Measurements from ENCODE around the gene GALNT7. TPM values are rescaled to one million over a fixed set of nuclear protein-coding genes. Genes with fewer than 3 reads are reported as not detected.
A peak's percentile ranks its signal among the peaks of the same experiment; 100 is the strongest.

Gene GALNT7
- total RNA-seq, 4 donors from 2014 or later: 8.7 to 22.4 (median 9.7) TPM

DNA sequence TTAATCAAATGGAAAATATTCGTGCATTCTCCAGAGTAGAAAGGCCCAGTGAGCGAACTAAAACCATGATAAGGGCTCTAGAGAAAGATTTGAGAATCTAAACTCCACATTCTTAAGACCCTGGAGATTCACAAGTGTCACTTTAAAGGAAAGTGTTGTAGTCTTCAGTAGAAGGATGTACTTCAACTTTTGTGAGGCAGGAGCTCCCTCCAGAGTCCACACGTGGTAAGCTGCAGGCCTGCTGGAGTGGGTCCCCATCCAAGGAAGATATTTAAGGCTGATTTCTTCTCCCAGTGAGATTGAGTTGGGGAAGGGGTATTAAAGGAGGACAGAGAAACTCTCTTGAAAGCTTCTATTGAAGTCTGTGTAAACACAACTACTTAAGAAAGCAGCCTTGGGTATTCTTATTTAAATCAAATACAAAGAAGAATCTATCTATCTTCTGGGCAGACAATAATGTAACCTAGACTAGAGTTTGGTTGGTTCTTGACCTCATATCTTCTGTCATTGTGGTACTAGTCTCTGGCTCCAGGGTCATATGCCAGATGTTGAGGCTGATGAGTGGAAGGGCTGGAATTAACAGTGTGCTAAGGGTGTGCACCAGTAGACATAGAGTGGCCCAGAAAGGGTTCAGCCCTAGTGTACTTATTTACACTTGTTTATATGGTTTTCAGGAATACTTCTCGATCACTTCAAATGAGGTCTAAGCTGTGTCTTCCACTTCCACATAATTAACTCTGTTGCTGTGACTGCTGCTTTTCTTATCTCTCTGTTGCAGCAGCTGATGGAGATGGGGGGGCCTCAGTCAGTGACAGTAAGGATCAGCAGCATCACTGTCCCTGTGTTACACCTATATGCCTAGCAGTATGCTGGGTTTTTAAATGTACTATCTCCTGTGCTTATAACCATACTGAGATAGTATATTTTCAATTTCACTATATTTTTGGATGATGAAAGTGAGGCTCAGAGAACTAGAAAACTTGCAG lies 89.4 kb downstream of the GALNT7 start:
- Histone ChIP-seq H3K4me1 (no peaks in the 10 kb centered on the region), H3K36me3 (no peaks in the 10 kb centered on the region), H3K27ac (no peak overlapping the region), H3K9me3 (no peaks in the 10 kb centered on the region), H3K27me3 (no peaks in the 10 kb centered on the region), H3K4me3 (no peak overlapping the region)
- WGBS, 2 donors: 39 to 42% methylated on average over 4 of the region's 4 CpGs
- TF ChIP-seq, protein P1, sequence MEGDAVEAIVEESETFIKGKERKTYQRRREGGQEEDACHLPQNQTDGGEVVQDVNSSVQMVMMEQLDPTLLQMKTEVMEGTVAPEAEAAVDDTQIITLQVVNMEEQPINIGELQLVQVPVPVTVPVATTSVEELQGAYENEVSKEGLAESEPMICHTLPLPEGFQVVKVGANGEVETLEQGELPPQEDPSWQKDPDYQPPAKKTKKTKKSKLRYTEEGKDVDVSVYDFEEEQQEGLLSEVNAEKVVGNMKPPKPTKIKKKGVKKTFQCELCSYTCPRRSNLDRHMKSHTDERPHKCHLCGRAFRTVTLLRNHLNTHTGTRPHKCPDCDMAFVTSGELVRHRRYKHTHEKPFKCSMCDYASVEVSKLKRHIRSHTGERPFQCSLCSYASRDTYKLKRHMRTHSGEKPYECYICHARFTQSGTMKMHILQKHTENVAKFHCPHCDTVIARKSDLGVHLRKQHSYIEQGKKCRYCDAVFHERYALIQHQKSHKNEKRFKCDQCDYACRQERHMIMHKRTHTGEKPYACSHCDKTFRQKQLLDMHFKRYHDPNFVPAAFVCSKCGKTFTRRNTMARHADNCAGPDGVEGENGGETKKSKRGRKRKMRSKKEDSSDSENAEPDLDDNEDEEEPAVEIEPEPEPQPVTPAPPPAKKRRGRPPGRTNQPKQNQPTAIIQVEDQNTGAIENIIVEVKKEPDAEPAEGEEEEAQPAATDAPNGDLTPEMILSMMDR (IDR thresholded peaks at IDR 0.05): peak; percentile 54 to 80 (median 69)
- no peak for TF ChIP-seq POLR2A (IDR thresholded peaks at IDR 0.05)
- DNase-seq (ENCODE audit: low spot score in 2 of 2): peak in 1 of 2 donors; percentile 56

DNA sequence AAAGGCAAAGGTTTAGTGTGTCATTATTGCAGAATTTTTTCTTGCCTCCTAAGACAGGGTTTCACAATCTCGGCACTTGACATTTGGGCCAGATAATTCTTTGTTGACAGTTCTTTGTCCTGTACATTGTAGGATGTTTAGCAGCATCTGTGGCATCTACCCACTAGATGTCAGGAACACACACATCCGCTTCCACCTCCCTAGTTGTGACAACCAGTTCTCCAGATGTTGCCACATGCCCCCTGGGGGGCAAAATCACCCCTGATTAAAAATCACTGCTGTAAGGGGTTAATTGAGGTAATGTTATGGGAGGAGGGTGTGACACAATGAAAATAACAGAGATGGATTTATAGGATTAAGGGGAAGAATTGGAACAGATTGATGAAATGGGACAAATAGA lies 90.3 kb downstream of the GALNT7 start:
- H3K4me1 ChIP-seq: peaks cover 0 to under 1% (median 0%) of the 10 kb centered on the region in 4 donors
- H3K4me3 ChIP-seq: no peak overlapping the region
- no peaks in the 10 kb centered on the region for H3K36me3 ChIP-seq
- 86 to 95% methylated on average over 2 of the region's 2 CpGs for WGBS, 2 donors
- H3K27ac ChIP-seq: no peak overlapping the region
- DNase-seq (ENCODE audit: low spot score in 2 of 2): no peak
- no peaks in the 10 kb centered on the region for H3K27me3 ChIP-seq
- TF ChIP-seq EP300 (IDR thresholded peaks at IDR 0.05) (no peak), POLR2A (IDR thresholded peaks at IDR 0.05) (no peak)
- TF ChIP-seq, protein P1 (IDR thresholded peaks at IDR 0.05): no peak
- no peaks in the 10 kb centered on the region for H3K9me3 ChIP-seq

DNA sequence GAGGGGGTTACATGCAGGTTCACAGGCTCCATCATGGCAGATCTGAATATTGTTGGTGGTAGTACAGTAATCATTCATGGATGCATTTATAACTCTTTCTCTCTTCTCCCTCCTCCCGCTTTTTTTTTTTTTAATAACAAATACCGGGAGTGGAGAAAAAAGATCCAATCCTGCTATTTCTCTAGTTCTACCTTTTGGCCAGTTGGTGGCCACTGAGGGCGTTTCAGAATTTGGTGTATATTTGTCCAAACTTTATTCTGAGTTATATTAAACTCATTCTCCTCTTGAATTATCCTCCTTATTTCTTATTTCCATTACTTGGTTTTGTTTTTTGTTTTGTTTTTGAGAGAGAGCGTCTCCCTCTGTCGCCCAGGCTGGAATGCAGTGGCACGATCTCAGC lies 90.7 kb downstream of the GALNT7 start:
- no peak for TF ChIP-seq POLR2A (IDR thresholded peaks at IDR 0.05)
- TF ChIP-seq, protein P1 (IDR thresholded peaks at IDR 0.05): no peak
- no peak for TF ChIP-seq EP300 (IDR thresholded peaks at IDR 0.05)
- no peak overlapping the region for H3K27ac ChIP-seq
- WGBS, 2 donors: 66 to 81% methylated on average over 6 of the region's 6 CpGs
- no peaks in the 10 kb centered on the region for H3K27me3 ChIP-seq
- H3K4me3 ChIP-seq: no peak overlapping the region
- DNase-seq (ENCODE audit: low spot score in 2 of 2): no peak
- peaks cover 0 to 5% (median 0%) of the 10 kb centered on the region in 4 donors for H3K4me1 ChIP-seq
- H3K36me3 ChIP-seq: no peaks in the 10 kb centered on the region
- H3K9me3 ChIP-seq: no peaks in the 10 kb centered on the region

DNA sequence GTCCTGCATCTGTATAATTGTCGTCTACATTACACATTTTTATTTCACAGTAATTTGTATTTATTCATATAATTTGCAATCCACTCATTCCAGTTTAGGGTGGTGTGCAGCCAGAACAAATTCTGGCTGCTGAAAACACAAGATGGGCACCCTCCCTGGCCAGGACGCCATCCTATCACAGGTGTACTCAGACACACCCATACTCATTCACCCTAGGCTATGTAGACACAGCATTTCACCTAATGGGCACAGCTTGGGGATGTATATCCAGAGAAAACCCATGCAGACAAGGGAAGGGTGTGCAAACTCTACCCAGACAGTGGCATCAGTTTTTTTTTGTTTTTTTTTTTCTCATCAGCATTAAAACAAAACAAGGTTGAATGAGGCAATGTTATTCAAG lies 92.4 kb downstream of the GALNT7 start:
- no peaks in the 10 kb centered on the region for H3K36me3 ChIP-seq
- H3K4me1 ChIP-seq: peaks cover 0 to 14% (median 3%) of the 10 kb centered on the region in 4 donors
- 95 to 96% methylated on average over 2 of the region's 2 CpGs for WGBS, 2 donors
- no peak overlapping the region for H3K4me3 ChIP-seq
- no peak overlapping the region for H3K27ac ChIP-seq
- TF ChIP-seq, protein P1 (IDR thresholded peaks at IDR 0.05): no peak
- TF ChIP-seq EP300 (IDR thresholded peaks at IDR 0.05): no peak
- TF ChIP-seq POLR2A (IDR thresholded peaks at IDR 0.05): no peak
- no peaks in the 10 kb centered on the region for H3K27me3 ChIP-seq
- H3K9me3 ChIP-seq: no peaks in the 10 kb centered on the region
- no peak for DNase-seq (ENCODE audit: low spot score in 2 of 2)

DNA sequence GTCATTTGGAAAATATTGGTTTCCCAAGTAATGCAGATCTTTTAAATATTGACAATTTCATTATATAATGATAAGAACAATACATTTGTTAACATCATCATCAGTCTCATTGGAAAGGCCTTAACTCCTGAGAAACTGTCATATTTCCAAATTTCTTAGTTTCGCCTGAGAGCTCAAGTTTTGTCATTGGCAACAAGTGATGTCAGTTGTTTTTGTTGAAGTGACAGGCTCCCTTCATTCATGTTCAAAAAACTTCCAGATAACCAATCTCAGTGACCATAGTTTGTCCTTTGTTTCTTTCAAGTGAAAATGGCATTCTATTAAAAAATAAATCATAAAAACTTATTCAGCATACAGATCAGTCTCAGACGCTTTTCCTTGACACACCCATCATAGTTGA lies 93.8 kb downstream of the GALNT7 start:
- Histone ChIP-seq H3K27ac (no peak overlapping the region), H3K27me3 (no peaks in the 10 kb centered on the region), H3K4me1 (peaks cover 0 to 14% (median 3%) of the 10 kb centered on the region in 4 donors), H3K36me3 (no peaks in the 10 kb centered on the region), H3K4me3 (no peak overlapping the region), H3K9me3 (no peaks in the 10 kb centered on the region)
- TF ChIP-seq EP300 (IDR thresholded peaks at IDR 0.05): no peak
- no peak for TF ChIP-seq POLR2A (IDR thresholded peaks at IDR 0.05)
- TF ChIP-seq, protein P1 (IDR thresholded peaks at IDR 0.05): no peak
- DNase-seq (ENCODE audit: low spot score in 2 of 2): no peak
- 66 to 75% methylated on average over 2 of the region's 2 CpGs for WGBS, 2 donors

Data from tibial nerve (tissue), 4 donors.